Measurements from ENCODE around the gene IGBP1.
"Not testable (repeated sequence)": the region's sequence is repeated elsewhere in the genome, so short reads cannot be mapped to it uniquely, and the experiment has no call there.

IGBP1 gene

DNA sequence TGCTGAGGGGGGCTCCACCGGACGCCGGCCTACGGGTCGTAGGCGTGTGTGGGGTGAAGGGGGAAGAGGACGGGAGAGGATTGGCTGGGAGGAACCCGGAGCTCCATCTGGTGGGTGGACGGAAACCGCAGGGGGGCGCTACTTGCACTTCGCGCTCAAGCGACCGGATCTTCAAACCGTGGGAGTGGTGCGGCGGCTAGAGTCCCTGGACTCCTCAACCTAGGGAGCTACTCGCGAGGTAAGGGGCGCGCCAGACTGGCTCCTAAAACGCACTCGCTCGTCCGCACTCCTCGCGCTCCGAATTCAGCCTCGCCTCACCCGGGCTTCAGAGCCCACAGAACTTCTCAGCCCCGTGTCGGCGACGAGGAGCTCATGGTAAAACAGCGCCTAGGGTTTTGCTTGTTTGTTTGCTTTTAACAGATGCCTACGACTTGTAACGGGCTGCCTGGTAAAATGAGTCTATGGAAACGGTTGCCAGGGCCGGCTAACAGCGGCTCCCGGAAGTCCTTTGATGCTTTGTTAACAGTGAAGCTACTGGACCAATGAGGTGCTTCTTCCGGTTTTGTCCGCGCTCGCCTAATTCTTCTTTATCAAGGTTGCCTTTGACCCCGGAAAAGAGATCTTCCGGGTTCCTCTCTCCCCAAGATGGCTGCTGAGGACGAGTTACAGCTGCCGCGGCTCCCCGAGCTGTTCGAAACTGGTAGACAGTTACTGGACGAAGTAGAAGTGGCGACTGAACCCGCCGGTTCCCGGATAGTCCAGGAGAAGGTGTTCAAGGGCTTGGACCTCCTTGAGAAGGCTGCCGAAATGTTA, at the start of gene IGBP1:
Gene IGBP1, plus strand, starts transcription at position 145 of the 813 bp plus-strand sequence. Its CDS starts 501 bp downstream, at position 646.
- peak; percentile 81 for DNase-seq (ENCODE audit: low spot score)

DNA sequence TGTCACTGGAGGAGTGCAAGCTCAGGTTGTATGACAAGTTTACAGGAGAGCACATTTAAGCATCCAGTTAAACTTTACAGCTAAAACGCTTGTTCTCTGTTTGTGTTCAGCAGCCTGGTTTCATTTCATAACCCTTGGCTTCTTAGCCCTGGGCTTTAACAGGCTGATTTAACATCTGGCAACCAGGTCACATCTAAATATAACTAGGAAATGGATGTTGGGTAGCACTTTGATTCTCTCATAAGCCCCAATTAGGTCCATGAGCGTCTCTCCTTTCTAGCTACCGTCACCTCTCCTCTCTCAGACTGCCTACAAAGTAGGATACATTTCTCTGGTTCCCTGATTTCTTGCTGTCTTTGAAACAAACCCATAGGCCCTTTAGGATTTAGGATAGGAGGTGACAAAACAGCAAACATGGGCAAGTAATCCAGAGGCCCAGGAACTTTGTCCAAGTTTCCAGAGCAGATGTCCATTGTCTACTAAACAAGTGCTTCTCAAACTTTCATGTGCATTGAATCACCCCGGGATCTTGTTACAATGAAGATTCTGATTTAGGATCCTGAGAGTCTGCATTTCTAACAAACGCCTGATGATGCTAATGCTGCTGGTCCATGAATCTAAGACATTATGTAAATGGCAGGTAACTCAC, 48.5 kb upstream of the IGBP1 start:
- DNase-seq (ENCODE audit: low spot score) = no peak

DNA sequence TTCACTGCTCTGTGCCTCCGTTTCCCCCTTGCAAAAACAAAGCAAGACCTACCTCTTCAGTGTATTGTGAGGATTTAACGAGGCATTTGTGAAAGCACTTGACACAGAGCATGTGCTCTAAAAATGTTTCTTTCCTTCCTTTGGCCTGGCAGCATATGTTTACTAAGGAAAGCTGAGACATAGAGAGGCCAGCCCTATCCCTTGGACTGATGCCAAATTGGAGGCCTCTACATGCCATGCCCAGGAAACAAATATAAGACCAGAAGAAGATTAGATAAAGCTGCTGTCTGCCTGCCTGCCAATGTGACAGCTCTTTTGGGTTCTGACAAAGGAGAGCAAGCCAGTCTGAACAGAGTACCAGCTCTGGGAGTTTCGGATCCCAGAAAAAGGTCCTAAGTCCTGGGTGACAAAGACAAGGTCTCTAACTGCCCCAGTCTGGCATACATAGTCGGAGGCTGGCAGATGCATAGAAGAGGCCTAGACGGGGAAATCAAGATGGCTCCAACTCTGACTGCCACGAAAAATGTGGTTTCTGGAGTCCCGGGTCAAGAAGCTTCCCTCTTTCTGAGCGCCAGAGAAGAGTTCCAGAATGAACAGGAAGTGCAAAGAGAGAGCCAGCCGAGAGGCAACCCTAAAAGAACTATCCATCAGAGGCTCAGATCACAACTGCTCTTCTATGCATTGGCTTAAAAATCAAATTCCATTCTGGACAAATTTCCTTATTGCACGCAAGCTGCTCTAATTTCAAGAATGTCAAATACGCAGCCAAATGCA, 45.2 kb upstream of the IGBP1 start:
- no peak for DNase-seq (ENCODE audit: low spot score)

DNA sequence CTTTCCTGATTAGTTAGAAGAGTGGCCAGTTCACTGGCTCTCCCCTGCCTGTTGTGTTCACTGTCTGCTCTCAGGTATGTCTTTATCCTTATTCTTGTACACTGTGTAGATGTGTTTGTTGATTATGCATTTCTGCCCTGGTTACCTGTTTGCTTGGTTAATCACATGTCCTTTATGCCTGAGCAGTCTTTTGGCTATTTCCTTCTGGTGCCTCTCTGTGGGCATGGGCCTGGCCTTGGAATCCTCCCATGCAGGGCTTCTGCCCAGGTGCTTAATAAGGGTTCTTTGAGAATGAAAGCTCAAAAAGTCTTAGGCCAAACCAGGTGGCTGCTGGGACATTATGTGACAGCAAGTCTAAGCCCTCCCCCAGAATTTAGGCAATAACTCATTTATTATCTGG, 44.5 kb upstream of the IGBP1 start:
- no peak for DNase-seq (ENCODE audit: low spot score)

DNA sequence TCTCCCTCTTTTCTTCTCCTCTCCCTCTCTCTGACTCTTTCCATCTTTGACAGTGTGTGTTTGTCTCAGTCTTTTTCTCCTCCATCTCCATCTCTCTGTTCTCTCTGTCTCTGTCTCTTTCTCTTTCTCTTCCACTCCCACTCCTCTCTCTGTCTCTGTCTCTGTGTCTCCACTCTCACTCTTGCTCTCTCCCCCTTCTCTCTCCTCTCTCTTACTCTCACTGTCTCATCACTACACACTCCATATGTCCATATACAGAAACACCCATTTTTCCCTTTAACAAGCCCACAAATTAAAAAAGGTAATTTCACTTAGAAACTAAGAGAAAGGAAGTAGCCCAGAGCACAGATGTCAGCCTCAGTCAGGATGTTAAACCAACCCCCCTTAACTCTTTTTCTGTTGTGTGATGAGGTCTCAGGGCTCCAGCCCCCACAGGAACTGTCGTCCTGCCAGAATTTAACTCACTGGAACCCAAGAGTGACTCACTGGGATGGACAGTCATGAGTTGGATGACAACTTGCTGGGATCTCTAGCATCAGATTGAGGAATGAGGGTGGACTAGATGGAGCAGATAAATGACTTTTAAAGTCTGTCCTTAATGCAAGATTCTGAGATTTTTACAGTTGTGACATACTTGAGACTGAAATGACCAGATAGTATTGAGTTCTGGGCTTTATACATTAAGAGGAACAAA, 43.5 kb upstream of the IGBP1 start:
- no peak for DNase-seq (ENCODE audit: low spot score)

DNA sequence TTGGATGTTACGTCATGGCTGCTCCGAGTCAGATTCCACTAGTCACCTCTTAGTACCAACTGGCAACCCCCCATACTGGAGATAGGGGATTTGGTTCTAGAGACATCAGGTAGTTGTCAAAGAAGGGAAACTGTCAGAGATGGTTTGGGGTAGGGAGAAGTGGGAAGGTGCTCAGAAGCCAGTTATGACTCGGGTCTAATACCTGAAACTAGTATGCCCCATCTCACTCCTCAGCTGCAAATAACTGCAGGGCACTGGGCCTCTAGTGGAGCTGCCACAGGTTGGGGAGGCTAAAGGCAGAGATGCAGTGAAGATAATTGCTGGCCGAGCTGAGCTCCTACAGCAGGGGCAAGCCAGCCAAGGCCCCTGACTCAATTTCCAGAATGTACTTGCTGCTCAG, 41.0 kb upstream of the IGBP1 start:
- no peak for DNase-seq (ENCODE audit: low spot score)

DNA sequence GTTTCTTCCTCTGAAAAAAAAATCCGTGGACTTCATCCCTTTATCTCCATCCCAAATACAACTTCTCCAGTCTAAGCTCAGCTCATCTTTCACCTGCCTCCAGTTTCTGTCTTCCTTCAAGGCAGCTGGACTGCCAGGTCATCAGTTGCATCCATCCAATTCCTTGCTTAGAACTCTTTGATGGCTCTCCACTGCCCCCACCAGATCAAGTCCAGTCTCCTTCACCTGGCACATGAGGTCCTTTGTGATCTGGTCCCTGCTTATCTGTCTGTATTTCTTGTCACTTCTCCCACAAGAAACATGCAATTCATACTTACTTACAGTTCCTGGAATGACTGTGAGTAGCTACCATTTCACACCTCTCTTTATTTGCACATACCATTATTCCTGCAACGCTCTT, 37.2 kb upstream of the IGBP1 start:
- DNase-seq (ENCODE audit: low spot score) = no peak

DNA sequence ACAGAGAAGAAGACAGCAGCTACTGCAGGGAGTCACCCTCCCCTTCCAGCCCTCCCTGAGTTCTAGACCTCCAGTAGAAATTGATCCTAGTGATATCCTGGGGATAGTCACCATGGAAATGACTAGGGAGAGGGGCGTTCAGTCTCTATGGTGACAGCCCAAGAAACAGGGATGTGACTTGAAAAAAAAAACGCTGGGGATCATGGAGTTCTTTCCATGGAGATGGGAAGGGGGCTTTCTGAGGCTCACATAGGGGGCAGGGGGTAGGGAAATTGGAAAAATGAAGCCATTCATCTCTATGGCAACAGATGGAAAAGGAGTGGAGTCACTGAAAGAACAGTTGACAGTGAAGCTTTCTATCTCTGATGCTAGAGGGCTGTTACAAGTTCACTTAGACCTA, 28.0 kb upstream of the IGBP1 start:
- no peak for DNase-seq (ENCODE audit: low spot score)

DNA sequence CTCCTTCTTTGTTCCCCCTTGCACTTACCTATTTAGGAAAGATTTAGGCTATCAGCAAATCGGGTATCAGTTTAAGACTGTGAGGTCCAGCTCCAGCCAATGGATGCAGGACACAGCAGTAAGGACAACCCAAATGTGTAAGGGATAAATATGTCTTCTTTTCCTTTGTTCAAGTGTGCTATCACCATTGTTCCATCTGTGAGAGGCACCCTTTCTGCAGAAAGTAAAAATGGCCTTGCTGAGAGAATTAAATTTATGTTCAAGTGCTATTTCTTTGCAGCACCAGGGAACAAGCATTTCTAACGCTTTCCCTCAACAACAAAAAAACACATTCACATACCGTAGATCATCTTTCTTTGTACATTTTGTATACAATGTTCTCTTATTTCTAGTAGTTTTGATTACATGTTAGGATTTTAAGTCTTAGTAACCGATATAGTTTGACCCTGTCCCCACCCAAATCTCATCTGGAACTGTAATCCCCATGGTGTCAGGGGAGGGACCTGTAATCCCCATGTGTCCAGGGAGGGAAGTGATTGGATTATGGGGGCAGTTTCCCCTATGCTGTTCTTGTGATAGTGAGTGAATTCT, 21.7 kb upstream of the IGBP1 start:
- DNase-seq (ENCODE audit: low spot score) = not testable (repeated sequence)

DNA sequence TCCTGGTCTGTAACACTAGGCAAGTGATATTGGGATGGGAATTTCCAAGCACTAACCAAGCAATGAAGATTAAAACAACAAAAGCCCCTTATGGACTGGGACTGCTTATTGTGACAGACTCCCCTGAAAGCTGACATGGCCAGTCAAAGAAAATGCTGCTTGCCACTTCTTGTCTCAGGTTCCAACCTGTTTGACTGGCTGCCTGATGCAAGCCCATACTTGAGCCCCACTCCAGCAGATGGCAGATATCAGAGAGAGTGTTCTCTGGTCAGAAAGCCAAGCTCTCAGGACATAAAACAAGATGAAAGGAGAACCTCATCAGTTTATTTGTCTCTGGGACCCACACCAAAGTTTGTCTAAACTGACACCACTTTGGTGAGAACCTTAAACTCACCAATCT, 15.5 kb upstream of the IGBP1 start:
- DNase-seq (ENCODE audit: low spot score) = no peak

DNA sequence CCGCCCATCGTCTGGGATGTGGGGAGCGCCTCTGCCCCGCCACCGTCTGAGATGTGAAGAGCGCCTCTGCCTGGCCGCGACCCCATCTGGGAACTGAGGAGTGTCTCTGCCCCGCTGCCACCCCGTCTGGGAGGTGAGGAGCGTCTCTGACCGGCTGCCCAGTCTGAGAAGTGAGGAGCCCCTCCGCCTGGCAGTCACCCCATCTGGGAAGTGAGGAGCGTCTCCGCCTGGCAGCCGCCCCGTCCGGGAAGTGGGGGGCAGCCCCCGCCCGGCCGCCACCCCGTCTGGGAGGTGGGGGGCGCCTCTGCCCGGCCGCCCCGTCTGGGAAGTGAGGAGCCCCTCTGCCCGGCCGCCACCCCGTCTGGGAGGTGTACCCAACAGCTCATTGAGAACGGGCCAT, 10.2 kb upstream of the IGBP1 start:
- DNase-seq (ENCODE audit: low spot score) = not testable (repeated sequence)

DNA sequence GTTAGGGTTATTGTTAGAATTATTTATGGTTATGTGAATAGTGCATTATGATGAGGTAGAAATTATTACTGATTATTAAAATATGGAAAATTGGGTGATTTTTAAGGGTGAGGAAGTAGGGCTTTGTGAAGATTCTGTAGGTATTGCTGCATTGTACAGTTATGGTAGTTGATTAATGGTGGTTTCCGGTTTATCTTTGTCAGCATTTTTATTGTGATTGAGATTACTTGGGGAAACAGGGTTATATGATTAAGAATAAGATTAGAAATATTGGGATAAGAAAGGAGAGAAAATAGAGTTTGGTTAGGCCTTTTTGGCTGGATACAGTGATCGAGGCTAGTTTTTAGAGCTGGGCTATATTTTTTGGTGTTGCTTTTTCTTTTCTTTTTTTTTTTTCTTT, 8.6 kb upstream of the IGBP1 start:
- DNase-seq (ENCODE audit: low spot score) = no peak

DNA sequence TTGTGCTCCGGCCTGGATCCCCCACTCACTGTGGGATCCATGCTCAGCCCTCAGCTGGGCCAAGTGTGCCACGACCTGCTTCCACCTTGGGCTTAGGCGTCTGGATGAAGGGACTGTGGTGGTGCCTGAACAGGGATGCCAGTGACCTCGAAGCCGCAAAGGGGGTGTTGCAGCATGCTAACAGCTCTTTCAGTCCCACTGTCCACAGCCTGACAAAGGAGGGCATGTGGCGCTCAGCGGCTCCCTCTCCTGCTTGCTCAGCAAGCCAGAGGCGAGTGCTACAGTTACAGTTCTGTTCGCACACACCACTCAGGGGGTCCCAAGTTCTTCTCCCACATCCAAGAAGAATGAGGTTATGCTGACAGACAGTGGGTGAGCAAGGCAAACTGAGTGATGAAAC, 5.2 kb upstream of the IGBP1 start:
- DNase-seq (ENCODE audit: low spot score) = no peak

DNA sequence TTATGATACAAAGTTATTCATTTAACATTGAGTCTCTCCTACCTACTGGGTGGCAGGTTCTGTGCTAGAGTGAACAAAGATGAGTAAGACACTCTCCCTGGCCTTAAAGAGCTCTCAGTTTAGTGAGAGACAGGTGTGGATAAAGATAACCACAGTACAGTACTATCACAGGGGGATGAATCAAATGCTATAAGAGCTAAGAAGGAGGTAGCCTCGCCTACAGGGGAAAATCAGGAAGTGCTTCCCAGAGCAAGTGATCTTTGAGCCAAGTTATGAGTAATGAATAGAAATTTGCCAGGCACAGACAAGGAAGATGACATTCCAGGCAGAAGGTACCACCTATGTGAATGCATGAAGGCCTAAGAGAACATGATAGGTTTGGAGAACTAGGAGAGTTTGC, 3.4 kb upstream of the IGBP1 start:
- no peak for DNase-seq (ENCODE audit: low spot score)

DNA sequence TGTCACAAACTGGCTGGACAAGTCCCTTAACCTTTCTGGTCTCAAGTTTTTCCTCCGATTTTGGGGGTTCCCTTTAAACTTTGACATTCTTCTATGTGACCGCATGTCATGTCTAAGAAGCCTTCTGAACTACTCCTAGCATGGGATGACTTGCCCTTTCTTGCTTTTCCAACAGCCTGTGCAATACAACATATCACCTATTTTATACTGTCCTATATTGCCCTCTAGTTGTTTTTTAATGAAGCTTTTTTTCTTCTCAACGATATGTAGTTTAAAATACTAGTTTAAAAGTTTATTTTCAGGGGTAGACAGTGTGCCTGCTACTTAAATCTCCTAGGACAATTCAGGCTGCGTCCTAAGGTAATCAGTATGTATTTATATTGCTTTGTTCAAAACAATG, 1.0 kb upstream of the IGBP1 start:
- no peak for DNase-seq (ENCODE audit: low spot score)

DNA sequence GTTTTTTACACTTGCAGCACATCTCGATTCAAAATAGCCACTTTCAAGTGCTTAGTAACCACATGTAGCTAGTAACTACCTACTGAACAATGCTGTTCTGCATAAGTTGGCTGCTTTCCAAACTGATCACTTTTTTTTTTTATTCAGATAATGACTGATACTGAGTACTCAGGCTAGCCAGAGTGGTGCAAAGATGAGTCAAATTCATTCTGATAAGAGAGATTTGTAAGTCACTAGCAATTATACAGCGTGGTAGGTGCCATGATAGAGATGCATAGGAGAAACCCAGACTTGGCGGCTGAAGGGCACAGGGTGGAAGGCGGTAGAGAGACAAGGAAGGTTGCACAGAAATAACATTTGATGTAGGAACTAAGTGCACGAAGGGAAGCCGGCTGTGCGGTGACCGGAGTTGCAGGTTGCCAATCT, 357 bp upstream of the IGBP1 start:
- no peak for DNase-seq (ENCODE audit: low spot score)

DNA sequence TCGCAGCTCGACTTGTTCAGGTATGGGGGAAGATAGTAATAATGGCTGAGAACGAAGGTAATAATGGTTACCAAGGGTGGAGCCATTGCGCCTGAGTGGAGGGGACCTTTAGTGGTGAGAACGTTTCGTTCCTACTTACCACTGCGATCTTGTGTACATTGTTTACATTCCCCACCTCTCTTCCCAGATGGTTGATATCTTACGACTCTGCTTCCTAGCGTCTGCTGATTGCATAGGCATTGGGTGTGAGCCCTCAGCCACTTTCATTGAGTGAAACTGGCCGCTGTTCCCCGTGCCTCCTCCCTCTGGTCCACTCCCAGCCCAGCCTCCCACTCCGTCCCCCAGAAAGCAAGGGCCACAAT, 850 bp downstream of the IGBP1 start:
- no peak for DNase-seq (ENCODE audit: low spot score)

DNA sequence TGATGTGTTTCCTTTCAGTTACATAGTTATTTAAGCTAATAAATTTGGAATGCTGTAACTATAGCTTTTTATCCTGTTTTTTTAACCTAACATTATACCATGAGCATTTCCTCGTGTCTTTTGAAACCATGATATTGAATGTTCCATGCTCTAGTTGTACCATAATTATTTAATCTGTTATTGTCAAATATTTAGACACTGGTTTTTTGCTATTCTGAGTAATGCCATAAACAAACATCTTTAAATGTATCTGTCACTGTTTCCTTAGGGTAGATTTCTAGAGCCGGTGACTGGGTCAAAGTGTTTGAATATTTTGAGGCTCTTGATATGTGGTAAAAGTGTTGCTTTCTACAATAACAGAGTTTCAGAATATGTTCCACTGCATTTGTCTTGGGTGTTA, 5.4 kb downstream of the IGBP1 start:
- DNase-seq (ENCODE audit: low spot score) = no peak

DNA sequence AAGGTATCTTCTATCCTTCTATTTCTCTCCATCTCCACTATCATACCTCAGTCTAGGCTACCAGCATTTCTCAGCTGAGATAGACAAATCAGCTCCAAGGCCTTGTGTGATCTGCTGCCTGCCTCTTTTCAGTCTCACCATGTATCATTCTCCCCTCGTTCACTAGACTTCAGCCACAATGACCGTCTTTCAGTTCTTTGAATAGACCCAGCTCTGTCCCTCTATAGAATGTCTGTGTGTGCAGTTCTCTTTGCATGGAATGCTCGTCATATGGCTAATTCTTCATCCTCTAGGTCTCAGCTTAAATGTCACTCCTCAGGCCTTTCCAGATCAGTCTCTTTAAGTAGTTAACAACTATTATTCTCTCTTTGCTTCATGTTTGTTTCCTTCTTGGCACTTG, 6.5 kb downstream of the IGBP1 start:
- DNase-seq (ENCODE audit: low spot score) = no peak

DNA sequence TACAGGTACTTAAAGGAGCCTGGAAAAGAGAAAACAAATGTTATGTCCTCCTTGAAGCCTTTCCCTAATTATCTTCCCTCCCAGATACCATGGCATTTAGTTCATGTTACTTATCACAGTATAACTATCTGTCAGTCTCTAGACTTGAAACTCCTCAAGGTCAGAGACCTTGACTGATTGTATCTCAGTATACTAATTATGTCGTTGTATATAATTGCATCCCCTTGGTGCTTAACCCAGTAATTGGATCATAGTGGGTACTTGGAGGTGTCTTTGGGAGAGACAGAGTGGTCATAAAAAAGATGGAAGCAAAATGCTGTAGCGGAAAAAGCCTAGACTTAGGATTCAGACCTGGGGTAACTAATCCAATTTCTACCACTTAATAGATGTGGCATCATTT, 8.1 kb downstream of the IGBP1 start:
- no peak for DNase-seq (ENCODE audit: low spot score)

DNA sequence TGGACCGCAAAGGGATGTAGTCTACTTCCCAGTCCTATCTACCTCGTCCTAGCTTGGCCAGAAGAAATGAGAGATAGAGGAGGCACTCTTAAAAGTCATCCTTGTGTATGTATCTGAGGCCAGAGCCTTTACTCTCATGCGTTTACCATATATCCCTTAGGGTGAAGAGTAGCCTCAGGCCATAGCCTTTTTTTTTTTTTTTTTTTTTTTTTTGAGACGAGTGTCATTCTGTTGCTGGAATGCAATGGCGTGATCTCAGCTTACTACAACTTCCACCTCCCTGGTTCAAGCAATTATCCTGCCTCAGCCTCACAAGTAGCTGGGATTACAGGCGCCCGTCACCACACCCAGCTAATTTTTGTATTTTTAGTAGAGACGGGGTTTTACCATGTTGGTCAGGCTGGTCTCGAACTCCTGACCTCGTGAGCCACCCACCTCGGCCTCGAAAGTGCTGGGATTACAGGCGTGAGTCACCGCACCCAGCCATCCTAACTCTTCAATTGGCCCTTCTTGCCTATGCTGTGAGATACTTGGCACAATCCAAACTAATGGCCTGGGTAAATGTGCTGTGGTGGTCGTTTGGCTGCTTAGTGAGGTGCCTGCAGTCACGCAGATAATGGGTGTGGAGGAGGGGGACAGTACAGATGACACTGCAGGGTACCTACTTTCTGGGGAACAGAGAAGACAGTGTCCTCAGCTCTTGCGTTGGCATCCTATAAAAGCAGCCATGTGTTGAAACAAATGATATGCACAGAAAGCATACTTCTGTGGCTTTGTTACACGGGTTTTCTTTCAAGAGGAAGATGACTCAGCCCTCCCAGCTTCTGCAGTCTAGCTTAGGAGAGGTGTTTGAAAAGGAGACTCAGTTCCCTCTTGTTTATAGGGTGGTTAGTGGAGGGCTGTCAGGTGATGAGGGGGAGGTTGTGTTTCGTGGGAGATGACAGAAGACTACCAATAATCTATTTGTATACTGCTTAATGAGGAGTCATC, 33.6 kb downstream of the IGBP1 start:
- no peak for DNase-seq (ENCODE audit: low spot score)

Data from CD4-positive, alpha-beta T cell treated with Interleukin-6 at 100 ng/mL for 8 hours (primary cell).